Heart left ventricle (tissue), 16 donors: Measurements from ENCODE around the gene ARMCX5. TPM values are rescaled to one million over a fixed set of nuclear protein-coding genes. Genes with fewer than 3 reads are reported as not detected.
A peak's percentile ranks its signal among the peaks of the same experiment; 100 is the strongest.

ENCODE experiments used
- ATAC-seq, 4 donors: fragments of 200-7000 bp; cut with Tn5 transposase; one replicate each; pipeline ENCODE4 v1.9.1; 2020 to 2022; ENCODE audit warnings: moderate library complexity in 4 of 4, mild to moderate bottlenecking in 3 of 4, moderate number of reproducible peaks in 1 of 4
- DNase-seq, 5 donors: peaks; one replicate each; pipeline ENCODE4 v3.0.0-alpha.2; 2020
- H3K27ac ChIP-seq, 12 donors: fragments of 200-600 bp; sonication (generic) in 4 of 12; one replicate each; pipeline versions ENCODE4 v1.5.0 to v1.8.0; 2016 to 2022; ENCODE audit warnings: mild to moderate bottlenecking in 2 of 12
- H3K27me3 ChIP-seq, 9 donors: fragments of 200-600 bp; sonication (generic) in 2 of 9; one replicate each; pipeline versions ENCODE4 v1.5.1 to v1.8.0; 2016 to 2022; ENCODE audit warnings: mild to moderate bottlenecking in 3 of 9
- H3K36me3 ChIP-seq, 9 donors: fragments of 200-600 bp; sonication (generic) in 2 of 9; one replicate each; pipeline versions ENCODE4 v1.5.0 to v1.8.0; 2018 to 2022; ENCODE audit warnings: mild to moderate bottlenecking in 2 of 9
- H3K4me1 ChIP-seq, 12 donors: fragments of 200-600 bp; sonication (generic) in 4 of 12; one replicate each; pipeline versions ENCODE4 v1.5.0 to v1.8.0; 2016 to 2022; ENCODE audit warnings: mild to moderate bottlenecking in 3 of 12
- H3K4me3 ChIP-seq, 12 donors: fragments of 200-600 bp; sonication (generic) in 4 of 12; one replicate each; pipeline versions ENCODE4 v1.5.0 to v1.8.0; 2017 to 2022; ENCODE audit warnings: mild to moderate bottlenecking in 9 of 12, moderate library complexity in 4 of 12
- H3K9me3 ChIP-seq, 12 donors: fragments of 200-600 bp; sonication (generic) in 4 of 12; one replicate each; pipeline versions ENCODE4 v1.5.0 to v1.8.0; 2016 to 2022; ENCODE audit warnings: mild to moderate bottlenecking in 1 of 12
- POLR2A ChIP-seq, 2 donors: fragments of 450-650 bp; IDR thresholded peaks; one replicate each; pipeline ENCODE4 v1.6.1; 2017; ENCODE audit warnings: antibody characterized with exemption in 2 of 2, mild to moderate bottlenecking in 2 of 2, moderate library complexity in 2 of 2
- WGBS, 4 donors: extraction: QIAGEN DNeasy Blood & Tissue Kit in 2 of 4; methylation state at CpG; one replicate each; pipeline versions ENCODE4 v1.1.5 to v1.1.7; 2013 to 2018; 5-methylcytosine and 5-hydroxymethylcytosine counted together
- intact Hi-C, 10 donors: fragments of 100-400 bp; cut with DNase I; formaldehyde crosslinking; loops; one replicate each; pipeline versions ENCODE4 v1.11.1 to v1.14.2; 2022
- polyA plus RNA-seq, 2 donors: library from polyadenylated mRNA; stranded (reverse); fragments of 200-250 nt; gene quantifications; one replicate each; pipeline ENCODE4 v1.2.3, GENCODE V29; 2013
- total RNA-seq, 9 donors: library from RNA; depleted of rRNA in 2 of 9; stranded (reverse); fragments of >200 nt in 2 of 9; fragmentation: NEBNext Ultra II Directional in 3 of 9; extraction: Animal tissue kit (Norgen Biotek cat#: 25700) in 3 of 9; gene quantifications; one replicate each; pipeline versions ENCODE4 v1.1.0 to v1.2.4, GENCODE V29; 2016 to 2023
- TF ChIP-seq, protein P1 (sequence below), 12 donors: fragments of 200-600 bp; sonication (generic) in 4 of 12; IDR thresholded peaks; one replicate each; pipeline versions ENCODE4 v1.5.0 to v1.8.0; 2018 to 2022; ENCODE audit warnings: antibody characterized with exemption in 12 of 12, mild to moderate bottlenecking in 5 of 12
- donor health status: ischemic (EF 13 %, LVEDD 7.1; RV severe dilation, severe dysfunction).
- donor health status: healthy with polysubstance abuse.
- donor health status: DM: no; HTN: yes; CAD: no.
- donor health status: DM: no; HTN: no; CAD: no.
- donor health status: ischemic (EF 25% LVEDD 6.9; RV normal size, moderate dysfunction).
- donor health status: ischemic (EF 25% LVEDD 5.7; RV mildly dilated, moderate dysfunction).
- donor health status: healthy.
- donor health status: DM: yes; HTN: yes; CAD: no.
- donor health status: ischemic (EF 35%, LVEDD 5.7; RV mildly dilated, moderate dysfunction).
- donor health status: nonischemic (EF 11% LVEDD 7.7; RV severe dilation, severe dysfunction).
- donor health status: DM: yes; HTN: yes; CAD: no.
- donor health status: PGD.
- donor health status: ischemic (EF 29% LVEDD 5.4; RV normal size, mild dysfunction).
- donor health status: nonischemic (EF 23%, LVEDD 6.1; RV moderate dilation, normal function).

ARMCX5 gene
- total and polyA plus RNA-seq, 11 donors, result 1.7 to 10.5 (median 5.5) TPM

DNA sequence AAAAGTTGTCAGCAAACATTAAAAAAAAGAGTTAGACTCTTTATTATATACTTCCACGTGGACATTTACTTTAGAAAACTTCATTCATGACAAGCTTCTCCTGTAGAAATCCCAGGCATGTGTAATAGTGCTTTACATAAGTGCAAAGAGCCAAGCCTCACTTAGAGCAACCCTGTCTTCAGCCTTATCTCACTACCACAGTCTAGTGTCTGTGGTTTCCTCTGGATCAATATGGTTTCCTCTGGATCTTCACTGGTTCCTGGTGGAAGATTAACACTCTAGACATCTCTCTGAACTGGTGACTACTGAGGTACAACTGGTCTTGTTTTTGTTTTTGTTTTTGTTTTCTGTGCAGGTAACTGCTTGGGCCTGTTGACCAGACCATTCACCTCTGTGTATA lies 18.4 kb upstream of the ARMCX5 start:
- H3K4me1 ChIP-seq, result no peaks in the 10 kb centered on the region
- peaks cover 0 to 10% (median 0%) of the 10 kb centered on the region in 9 donors for H3K27me3 ChIP-seq
- DNase-seq, result no peak
- WGBS, 4 donors, result 40 to 61% (median 51%) methylated on average over 1 of the region's 1 CpG
- H3K4me3 ChIP-seq, result no peak overlapping the region
- no peaks in the 10 kb centered on the region for H3K36me3 ChIP-seq
- TF ChIP-seq POLR2A (IDR thresholded peaks at IDR 0.05), result no peak
- TF ChIP-seq, protein P1, sequence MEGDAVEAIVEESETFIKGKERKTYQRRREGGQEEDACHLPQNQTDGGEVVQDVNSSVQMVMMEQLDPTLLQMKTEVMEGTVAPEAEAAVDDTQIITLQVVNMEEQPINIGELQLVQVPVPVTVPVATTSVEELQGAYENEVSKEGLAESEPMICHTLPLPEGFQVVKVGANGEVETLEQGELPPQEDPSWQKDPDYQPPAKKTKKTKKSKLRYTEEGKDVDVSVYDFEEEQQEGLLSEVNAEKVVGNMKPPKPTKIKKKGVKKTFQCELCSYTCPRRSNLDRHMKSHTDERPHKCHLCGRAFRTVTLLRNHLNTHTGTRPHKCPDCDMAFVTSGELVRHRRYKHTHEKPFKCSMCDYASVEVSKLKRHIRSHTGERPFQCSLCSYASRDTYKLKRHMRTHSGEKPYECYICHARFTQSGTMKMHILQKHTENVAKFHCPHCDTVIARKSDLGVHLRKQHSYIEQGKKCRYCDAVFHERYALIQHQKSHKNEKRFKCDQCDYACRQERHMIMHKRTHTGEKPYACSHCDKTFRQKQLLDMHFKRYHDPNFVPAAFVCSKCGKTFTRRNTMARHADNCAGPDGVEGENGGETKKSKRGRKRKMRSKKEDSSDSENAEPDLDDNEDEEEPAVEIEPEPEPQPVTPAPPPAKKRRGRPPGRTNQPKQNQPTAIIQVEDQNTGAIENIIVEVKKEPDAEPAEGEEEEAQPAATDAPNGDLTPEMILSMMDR (IDR thresholded peaks at IDR 0.05), result no peak
- ATAC-seq, result no peak
- H3K9me3 ChIP-seq, result no peaks in the 10 kb centered on the region
- H3K27ac ChIP-seq, result no peak overlapping the region
- intact Hi-C loops, result no loop called here

DNA sequence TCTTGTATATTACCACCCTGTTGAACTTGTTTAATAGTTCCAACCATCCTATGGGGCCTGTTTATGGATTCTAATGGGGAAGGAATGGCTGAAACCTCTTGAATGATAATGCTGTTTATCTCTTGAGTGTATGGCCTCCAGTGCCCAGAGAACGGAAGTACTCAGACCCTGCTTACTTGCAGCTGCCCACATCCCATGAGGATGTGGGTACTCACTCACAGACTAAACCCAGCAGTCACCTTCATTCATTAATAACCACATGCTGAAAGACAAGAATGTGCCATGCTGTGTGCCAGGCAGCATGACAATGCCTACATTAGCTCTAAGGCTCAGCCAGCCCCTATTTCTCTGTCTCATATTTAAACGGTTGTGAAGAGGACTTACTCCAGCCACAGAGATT lies 5.9 kb upstream of the ARMCX5 start:
- intact Hi-C loops, result no loop called here

DNA sequence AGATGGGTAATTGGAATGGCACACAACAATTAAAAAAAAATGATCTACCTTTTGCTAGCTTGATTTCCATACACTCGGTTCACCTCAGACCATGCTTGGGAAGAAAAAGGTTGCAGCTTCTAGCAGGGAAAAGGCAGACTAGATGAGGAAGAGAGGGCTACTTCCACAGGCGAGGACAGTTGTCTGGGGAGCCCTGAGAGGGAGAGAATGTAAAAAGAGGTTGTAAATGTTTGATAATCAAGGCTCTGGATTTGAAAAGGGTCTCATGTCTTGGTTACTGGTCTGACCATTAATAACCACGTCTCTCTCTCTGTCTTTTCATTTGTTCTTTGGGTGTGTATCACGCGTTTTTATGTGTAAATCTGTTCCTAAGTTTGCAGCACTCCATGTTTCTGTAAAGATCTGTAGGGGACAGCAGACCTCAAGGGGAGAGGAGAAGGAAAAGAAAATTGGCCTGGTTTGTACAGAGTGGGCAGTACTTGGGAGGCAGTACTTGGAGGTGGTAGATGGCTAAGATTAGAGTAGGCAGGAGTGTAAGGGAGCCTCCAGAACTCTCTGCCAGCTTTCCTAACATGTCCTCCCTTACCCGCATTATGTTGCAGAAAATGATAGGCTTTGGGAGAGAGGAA lies 750 bp downstream of the ARMCX5 start:
- Histone ChIP-seq H3K36me3 (peaks cover 0 to 8% (median 0%) of the 10 kb centered on the region in 9 donors), H3K9me3 (no peaks in the 10 kb centered on the region), H3K4me3 (peak overlapping the region; percentile 25 to 90 (median 62)), H3K27me3 (no peaks in the 10 kb centered on the region), H3K27ac (peak overlapping the region in 11 of 12 donors; percentile 48 to 84 (median 76)), H3K4me1 (peaks cover 0 to 11% (median 0%) of the 10 kb centered on the region in 12 donors)
- intact Hi-C loops, result loop anchor here in 5 of 10 donors (2.0 to 10.0 kb wide), 6 partner anchors 52 to 115 kb away; partner anchors contain the start of genes GPRASP1 (in 3 of the 5) and GPRASP2 (in 3 of the 5)
- no peak for TF ChIP-seq POLR2A (IDR thresholded peaks at IDR 0.05)
- TF ChIP-seq, protein P1 (IDR thresholded peaks at IDR 0.05), result no peak
- ATAC-seq (peak in 2 of 4 donors; percentile 23 to 31), DNase-seq (no peak)
- 3 to 36% (median 20%) methylated on average over 6 of the region's 6 CpGs for WGBS, 4 donors

More for the DNA sequence above, 5.9 kb upstream of the ARMCX5 start:
- ATAC-seq (no peak), DNase-seq (no peak)
- WGBS, 4 donors, result 56 to 80% (median 67%) methylated on average over 2 of the region's 2 CpGs
- H3K27ac ChIP-seq, result no peak overlapping the region
- no peak overlapping the region for H3K4me3 ChIP-seq
- H3K9me3 ChIP-seq, result no peaks in the 10 kb centered on the region
- TF ChIP-seq, protein P1 (IDR thresholded peaks at IDR 0.05), result no peak
- TF ChIP-seq POLR2A (IDR thresholded peaks at IDR 0.05), result no peak
- H3K4me1 ChIP-seq, result no peaks in the 10 kb centered on the region
- H3K27me3 ChIP-seq, result peaks cover 0 to 16% (median 0%) of the 10 kb centered on the region in 9 donors
- no peaks in the 10 kb centered on the region for H3K36me3 ChIP-seq

DNA sequence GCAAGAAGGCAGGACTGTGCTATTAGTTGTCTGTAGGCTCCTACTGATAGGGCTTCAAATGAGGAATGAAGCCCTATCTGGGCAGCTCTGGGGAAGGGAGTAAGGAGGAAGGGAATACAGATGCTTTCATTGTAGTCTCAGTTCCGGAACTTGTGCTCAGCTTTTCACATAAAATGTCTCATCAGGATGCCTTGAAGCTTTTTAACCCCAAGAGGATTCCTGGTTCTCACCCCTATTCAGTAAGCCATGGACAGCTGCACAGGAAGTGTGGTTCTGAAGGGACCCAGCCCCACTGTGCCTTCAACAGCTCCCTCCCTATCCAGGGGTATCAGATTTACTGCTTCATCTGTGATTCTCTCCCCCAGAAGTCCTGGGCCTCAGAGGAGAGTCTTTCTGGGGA lies 5.0 kb downstream of the ARMCX5 start:
- intact Hi-C loops, result loop anchor here in 3 of 10 donors (5.0 to 10.0 kb wide), 4 partner anchors 48 to 110 kb away; partner anchors contain the start of genes GPRASP1 (in 2 of the 3) and GPRASP2 (in 2 of the 3)
- WGBS, 4 donors, result 43 to 67% (median 55%) methylated on average over 1 of the region's 1 CpG
- H3K27ac ChIP-seq, result no peak overlapping the region
- peaks cover 0 to 8% (median 0%) of the 10 kb centered on the region in 9 donors for H3K36me3 ChIP-seq
- DNase-seq, result no peak
- no peak for ATAC-seq
- no peaks in the 10 kb centered on the region for H3K9me3 ChIP-seq
- no peaks in the 10 kb centered on the region for H3K27me3 ChIP-seq
- peaks cover 0 to 5% (median 0%) of the 10 kb centered on the region in 12 donors for H3K4me1 ChIP-seq
- TF ChIP-seq, protein P1 (IDR thresholded peaks at IDR 0.05), result no peak
- no peak for TF ChIP-seq POLR2A (IDR thresholded peaks at IDR 0.05)
- no peak overlapping the region for H3K4me3 ChIP-seq
